Measurements from ENCODE around the gene WDR31.

The WDR31 gene

GRCh38 chr9:113266174-113266573 is 73.9 kb downstream of the WDR31 start:
- H3K9me3 ChIP-seq (ENCODE audit: control insufficient read depth, insufficient read depth, low read length), result no peaks in the 10 kb centered on the region
- no peak overlapping the region for H3K9ac ChIP-seq (ENCODE audit: low read depth, low read length)
- no peaks in the 10 kb centered on the region for H3K27me3 ChIP-seq (ENCODE audit: control insufficient read depth, insufficient read depth, low read length)
- H3K36me3 ChIP-seq (ENCODE audit: control insufficient read depth, insufficient read depth, low read length), result peaks cover 43% of the 10 kb centered on the region
- no peak overlapping the region for H3K4me3 ChIP-seq (ENCODE audit: low read depth, low read length)
- H3K4me1 ChIP-seq (ENCODE audit: control insufficient read depth, insufficient read depth, low read length), result no peaks in the 10 kb centered on the region
- no peak overlapping the region for H3K27ac ChIP-seq (ENCODE audit: low read depth, low read length)
